GM12892 (cell line): Measurements from ENCODE around the gene ZBTB20.

ENCODE experiments used
- POLR2A ChIP-seq: IDR thresholded peaks from 2 replicates; pipeline ENCODE4 v1.6.1; 2011; ENCODE audit warnings: low read depth, low read length, control low read depth
- POLR2AphosphoS5 ChIP-seq: IDR thresholded peaks from 2 replicates; pipeline ENCODE4 v1.6.1; 2011; ENCODE audit warnings: low read depth, low read length, control low read depth
- TAF1 ChIP-seq: IDR thresholded peaks from 2 replicates; pipeline ENCODE4 v1.6.1; 2011; ENCODE audit warnings: low read depth, mild to moderate bottlenecking, control low read depth, low read length, borderline replicate concordance

DNA sequence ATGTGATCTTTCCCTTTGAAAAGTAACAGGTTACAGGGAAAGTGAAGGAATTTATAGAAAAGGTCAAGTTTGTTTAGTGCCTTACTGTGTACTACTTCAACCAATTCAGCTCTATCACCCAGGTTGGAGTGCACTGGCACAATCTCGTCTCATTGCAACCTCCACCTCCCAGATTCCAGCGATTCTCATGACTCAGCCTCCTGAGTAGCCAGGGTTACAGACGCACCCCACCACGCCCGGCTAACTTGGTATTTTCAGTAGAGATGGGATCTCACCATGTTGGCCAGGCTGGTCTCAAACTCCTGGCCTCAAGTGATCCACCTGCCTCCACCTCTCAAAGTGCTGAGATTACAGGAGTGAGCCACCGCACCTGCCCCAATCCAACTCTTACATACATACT is 279.7 kb downstream of the ZBTB20 start:
- TF ChIP-seq POLR2AphosphoS5 (no peak), POLR2A (no peak), TAF1 (no peak)
